Mesenteric fat pad (tissue), 1 donor: Measurements from ENCODE around the gene ERC1. TPM values are rescaled to one million over a fixed set of nuclear protein-coding genes. Genes with fewer than 3 reads are reported as not detected.

Source experiments
- DNase-seq: peaks from one replicate; pipeline ENCODE4 v3.0.0-alpha.2; 2020; ENCODE audit warnings: low spot score
- total RNA-seq: library from RNA; stranded (reverse); fragmentation: NEBNext Ultra II Directional; extraction: Animal tissue kit (Norgen Biotek cat#: 25700); gene quantifications from one replicate; pipeline ENCODE4 v1.2.1, GENCODE V29; 2021
- donor health status: DM: yes; HTN: yes; CAD: no.

Gene ERC1
- total RNA-seq, 1 donor from 2014 or later: 81.1 TPM

- DNase-seq: no peak
Measured at GRCh38 chr12:1282670-1283315, 291.8 kb downstream of the ERC1 start.

DNA sequence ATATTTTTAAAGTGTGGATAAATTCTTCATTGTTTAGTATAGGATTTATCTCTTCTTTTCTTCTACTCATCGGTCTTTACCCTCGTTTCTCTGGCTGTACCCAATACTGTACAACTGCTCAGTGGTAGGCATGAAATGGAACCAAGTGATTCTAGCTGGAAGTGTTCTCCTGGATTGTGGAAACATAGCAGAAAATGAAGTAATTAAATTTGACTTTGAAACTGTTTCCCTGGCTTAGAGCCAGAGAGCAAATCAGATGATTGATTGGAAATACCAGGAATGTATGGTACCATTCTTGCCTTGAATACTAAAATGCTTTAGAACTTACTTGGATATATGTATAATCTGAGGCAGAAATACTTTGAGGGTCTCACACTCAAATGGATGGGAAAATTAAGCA, 292.3 kb downstream of the ERC1 start:
- no peak for DNase-seq

- no peak for DNase-seq
Measured at GRCh38 chr12:1284611-1285010, 293.6 kb downstream of the ERC1 start.

DNA sequence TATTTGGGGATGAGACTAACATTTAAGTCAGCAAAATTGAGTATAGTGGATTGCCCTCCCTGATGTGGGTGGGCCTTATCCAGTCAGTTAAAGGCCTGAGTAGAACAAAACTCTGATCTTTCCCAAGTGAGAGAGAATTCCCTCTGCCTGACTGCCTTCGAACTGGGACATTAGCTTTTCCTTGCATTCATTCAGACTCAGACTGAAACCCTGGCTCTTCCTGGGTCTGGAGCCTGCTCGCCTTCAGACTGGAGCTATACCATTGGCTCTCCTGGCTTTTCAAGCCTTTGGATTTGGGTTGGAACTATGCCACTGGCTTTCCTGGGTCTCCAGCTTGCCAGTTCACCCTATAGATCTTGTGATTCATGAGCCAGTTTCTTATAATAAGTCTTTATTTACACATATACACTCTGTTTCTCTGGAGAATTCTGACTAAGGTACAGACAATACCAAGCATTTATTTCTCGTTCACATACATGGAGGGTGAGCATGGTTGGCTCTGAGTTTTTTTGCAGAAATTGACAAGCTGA, 296.5 kb downstream of the ERC1 start:
- DNase-seq: no peak

DNA sequence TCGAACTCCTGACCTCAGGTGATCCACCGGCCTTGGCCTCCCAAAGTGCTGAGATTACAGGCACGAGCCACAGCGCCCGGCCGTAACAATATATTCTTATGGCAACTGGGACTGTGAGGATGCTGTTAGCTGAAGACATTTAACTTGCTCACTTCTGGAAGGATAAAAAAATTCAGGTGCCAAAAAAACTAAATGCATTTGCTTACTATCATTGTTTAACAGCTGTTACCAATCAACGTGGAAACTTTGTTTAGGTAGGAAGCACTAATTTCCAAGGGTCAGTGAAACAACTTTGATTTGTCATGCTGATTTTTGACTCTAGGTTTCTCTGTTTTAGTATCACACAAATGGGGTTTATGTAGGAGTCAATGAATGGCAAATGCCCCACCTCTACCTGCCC, 297.3 kb downstream of the ERC1 start:
- no peak for DNase-seq

- DNase-seq: no peak
Measured at GRCh38 chr12:1289371-1290155, 298.5 kb downstream of the ERC1 start.

DNA sequence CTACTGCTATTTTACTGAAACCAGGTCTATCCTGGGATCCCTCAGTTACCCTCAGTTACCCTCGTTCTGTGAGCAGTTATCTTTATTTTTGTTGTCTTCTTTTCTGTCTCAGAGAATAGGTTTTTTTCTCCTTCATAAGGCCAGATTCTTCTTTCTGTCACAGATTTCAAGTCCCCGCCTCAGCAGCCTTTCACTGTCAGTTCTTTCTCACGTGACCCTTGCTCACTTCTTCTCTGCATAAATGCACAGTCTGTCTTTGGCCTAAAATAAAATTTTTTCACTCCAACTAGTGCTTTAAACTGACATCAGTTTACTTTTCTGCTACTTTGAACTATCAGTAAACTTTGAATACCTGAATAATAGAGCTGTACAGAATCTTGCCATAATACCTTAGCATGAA, 299.7 kb downstream of the ERC1 start:
- DNase-seq: no peak

DNA sequence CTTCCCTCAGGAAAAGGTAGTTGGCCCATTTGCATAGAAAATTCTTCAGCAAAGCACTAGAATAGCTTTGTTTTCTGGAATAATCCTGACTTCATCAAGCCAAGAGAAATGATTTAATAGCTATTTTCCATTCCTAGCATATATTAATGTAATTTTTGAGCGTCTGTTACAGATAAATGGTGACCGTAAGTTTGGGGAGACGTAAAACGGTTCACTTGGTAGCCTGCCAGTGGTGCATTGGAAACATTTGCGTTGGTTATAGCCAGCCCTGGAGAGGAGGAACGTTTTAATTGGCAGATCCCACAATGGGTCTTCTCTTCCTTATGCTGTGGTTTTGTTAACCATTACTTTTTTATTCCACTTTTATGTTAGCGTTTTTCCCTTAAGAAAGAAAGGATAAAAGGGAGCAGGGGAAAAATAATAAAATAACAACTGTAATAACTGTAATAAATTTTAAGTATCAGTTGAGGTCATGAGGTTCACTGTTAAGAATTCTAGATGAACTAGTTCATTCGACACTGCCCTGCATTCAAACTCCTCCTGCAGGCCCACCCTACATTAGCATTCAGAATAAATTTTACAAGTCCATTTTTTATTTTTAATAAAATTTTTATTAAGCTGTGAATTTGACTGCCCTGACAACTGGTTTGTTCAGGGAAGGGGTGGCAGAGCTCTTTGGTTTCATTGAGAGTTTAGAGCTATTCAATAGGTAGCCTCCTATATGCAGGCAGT, 300.7 kb downstream of the ERC1 start:
- DNase-seq: no peak

DNA sequence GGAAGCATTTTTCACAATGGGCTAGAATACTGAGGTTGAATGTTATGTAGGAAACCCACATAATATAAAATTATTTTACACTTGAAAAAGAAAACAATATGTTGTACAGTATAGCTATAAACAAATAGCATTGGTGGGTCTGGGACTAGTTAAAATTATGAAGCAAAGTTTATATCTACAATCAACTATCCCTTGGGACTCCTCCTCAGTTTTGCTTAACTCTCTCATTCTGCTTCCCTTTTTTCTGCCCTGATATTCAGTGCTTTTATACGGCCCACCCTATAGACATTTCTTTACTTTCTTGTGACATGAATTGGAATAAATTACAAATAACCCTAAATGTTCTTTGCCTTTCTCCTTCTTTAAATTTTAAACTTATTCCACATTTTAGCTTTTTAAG, 302.9 kb downstream of the ERC1 start:
- DNase-seq: no peak

- no peak for DNase-seq
Measured at GRCh38 chr12:1297206-1297605, 306.2 kb downstream of the ERC1 start.

- no peak for DNase-seq
Measured at GRCh38 chr12:1297639-1298175, 306.7 kb downstream of the ERC1 start.

- no peak for DNase-seq
Measured at GRCh38 chr12:1300460-1300859, 309.4 kb downstream of the ERC1 start.

- no peak for DNase-seq
Measured at GRCh38 chr12:1302201-1302870, 311.3 kb downstream of the ERC1 start.

DNA sequence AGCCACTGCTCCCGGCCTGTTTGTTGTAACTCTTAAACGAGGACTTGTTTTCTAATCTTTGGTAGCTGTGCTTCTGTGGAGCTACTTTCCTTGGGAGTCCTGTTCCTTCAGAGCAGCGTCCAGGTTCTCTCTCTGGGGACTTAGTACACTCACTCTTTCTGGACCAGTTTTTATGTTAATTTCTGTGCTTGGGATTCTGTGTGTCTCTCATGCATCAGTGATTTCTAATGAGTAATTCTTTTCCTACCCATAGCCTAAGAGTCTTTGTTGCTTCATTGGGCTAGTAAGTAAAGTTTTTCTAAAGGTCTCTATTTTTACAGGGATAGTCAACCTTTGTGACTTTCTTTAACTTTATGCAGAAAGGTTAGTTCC, 314.0 kb downstream of the ERC1 start:
- no peak for DNase-seq

GRCh38 chr12:1305791-1306500, 314.9 kb downstream of the ERC1 start:
- no peak for DNase-seq

GRCh38 chr12:1306817-1307216, 315.8 kb downstream of the ERC1 start:
- no peak for DNase-seq

- DNase-seq: no peak
Measured at GRCh38 chr12:1307796-1308195, 316.8 kb downstream of the ERC1 start.

- DNase-seq: no peak
Measured at GRCh38 chr12:1309613-1310012, 318.6 kb downstream of the ERC1 start.

- DNase-seq: no peak
Measured at GRCh38 chr12:1310653-1311052, 319.6 kb downstream of the ERC1 start.

DNA sequence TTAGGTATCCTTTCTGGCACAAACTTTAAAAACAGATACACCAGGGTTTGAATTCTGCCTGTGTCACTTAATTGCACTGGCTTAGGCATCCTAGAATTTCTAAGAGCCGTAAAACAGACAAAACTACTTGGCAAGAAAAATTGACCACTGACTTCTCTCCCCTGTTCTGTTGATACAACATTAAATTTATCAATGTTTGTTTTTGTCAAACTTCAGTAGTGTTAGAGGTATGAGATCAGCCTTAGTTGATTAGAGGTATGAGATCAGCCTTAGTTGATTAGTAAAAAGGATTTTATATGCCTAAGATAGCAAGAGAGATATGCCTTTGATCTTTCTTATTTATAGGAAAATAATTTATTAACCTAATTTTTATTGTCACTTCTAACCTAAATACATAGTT, 320.1 kb downstream of the ERC1 start:
- DNase-seq: no peak

DNA sequence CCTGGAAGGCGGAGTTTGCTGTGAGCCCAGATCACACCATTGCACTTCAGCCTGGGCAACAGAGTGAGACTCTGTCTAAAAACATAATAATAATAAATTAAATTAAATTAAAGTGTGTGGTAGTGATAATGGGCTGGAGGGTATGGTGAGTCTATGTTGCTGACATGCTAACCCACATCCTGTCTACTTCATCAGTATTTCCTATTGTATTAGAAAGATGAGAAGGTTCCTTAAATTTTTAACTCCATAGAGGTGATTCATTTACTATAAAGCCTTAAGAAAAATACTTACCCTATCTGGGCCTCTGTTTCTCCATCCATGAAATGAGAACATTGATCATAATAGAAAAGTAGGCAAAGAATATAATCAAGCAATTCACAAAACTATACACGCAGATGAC, 322.9 kb downstream of the ERC1 start:
- DNase-seq: no peak
